Measurements from ENCODE around the gene DEGS2.

The DEGS2 gene

GRCh38 chr14:100103250-100104005 lies 56.0 kb downstream of the DEGS2 start:
- no peak for DNase-seq (ENCODE audit: extremely low read depth, low read depth)
- no peak for TF ChIP-seq CTCF (IDR thresholded peaks at IDR 0.05; ENCODE audit: low read depth, low read length)

- TF ChIP-seq CTCF (IDR thresholded peaks at IDR 0.05; ENCODE audit: low read depth, low read length), result no peak
- DNase-seq (ENCODE audit: extremely low read depth, low read depth), result no peak
These were observed 57.2 kb downstream of the DEGS2 start for GRCh38 chr14:100102156-100102785.

GRCh38 chr14:100100032-100100703 lies 59.3 kb downstream of the DEGS2 start:
- no peak for TF ChIP-seq CTCF (IDR thresholded peaks at IDR 0.05; ENCODE audit: low read depth, low read length)
- no peak for DNase-seq (ENCODE audit: extremely low read depth, low read depth)

- DNase-seq (ENCODE audit: extremely low read depth, low read depth), result no peak
- no peak for TF ChIP-seq CTCF (IDR thresholded peaks at IDR 0.05; ENCODE audit: low read depth, low read length)
These were observed 61.3 kb downstream of the DEGS2 start for GRCh38 chr14:100098171-100098570.

- no peak for TF ChIP-seq CTCF (IDR thresholded peaks at IDR 0.05; ENCODE audit: low read depth, low read length)
- DNase-seq (ENCODE audit: extremely low read depth, low read depth), result no peak
These were observed 62.8 kb downstream of the DEGS2 start for GRCh38 chr14:100096656-100097055.

Data from AG09319 (cell line).